B cell (primary cell): ENCODE results near the gene PSAPL1.

ENCODE experiments used
- EZH2 ChIP-seq: IDR thresholded peaks from 2 replicates; pipeline ENCODE4 v1.6.1; 2012; ENCODE audit warnings: borderline replicate concordance, low read depth, mild to moderate bottlenecking, moderate library complexity, low read length; ENCODE audit not compliant: insufficient read depth, poor library complexity, severe bottlenecking
- TF ChIP-seq, protein P1 (sequence below): fragments of 200-600 bp; IDR thresholded peaks from one replicate; pipeline ENCODE4 v1.8.0; 2022; ENCODE audit warnings: antibody characterized with exemption, mild to moderate bottlenecking

- TF ChIP-seq, protein P1, sequence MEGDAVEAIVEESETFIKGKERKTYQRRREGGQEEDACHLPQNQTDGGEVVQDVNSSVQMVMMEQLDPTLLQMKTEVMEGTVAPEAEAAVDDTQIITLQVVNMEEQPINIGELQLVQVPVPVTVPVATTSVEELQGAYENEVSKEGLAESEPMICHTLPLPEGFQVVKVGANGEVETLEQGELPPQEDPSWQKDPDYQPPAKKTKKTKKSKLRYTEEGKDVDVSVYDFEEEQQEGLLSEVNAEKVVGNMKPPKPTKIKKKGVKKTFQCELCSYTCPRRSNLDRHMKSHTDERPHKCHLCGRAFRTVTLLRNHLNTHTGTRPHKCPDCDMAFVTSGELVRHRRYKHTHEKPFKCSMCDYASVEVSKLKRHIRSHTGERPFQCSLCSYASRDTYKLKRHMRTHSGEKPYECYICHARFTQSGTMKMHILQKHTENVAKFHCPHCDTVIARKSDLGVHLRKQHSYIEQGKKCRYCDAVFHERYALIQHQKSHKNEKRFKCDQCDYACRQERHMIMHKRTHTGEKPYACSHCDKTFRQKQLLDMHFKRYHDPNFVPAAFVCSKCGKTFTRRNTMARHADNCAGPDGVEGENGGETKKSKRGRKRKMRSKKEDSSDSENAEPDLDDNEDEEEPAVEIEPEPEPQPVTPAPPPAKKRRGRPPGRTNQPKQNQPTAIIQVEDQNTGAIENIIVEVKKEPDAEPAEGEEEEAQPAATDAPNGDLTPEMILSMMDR = no peak
- TF ChIP-seq EZH2 = no peak
These were observed 26.6 kb downstream of the PSAPL1 start for GRCh38 chr4:7408166-7408565.
